ENCODE measurements around the gene IL10RB. TPM values are rescaled to one million over a fixed set of nuclear protein-coding genes. Genes with fewer than 3 reads are reported as not detected.
A peak's percentile ranks its signal among the peaks of the same experiment; 100 is the strongest.

The IL10RB gene
- total and polyA plus RNA-seq, 4 donors, result 26.7 to 89.1 (median 42.9) TPM

GRCh38 chr21:33281096-33281652 is 15.0 kb downstream of the IL10RB start:
- peaks cover 0 to 5% (median 0%) of the 10 kb centered on the region in 5 donors for H3K4me1 ChIP-seq (ENCODE audit: control insufficient read depth in 5 of 5, insufficient read depth in 5 of 5, low read length in 5 of 5)
- H3K9ac ChIP-seq (ENCODE audit: insufficient read depth in 1 of 2, low read length in 2 of 2), result no peak overlapping the region
- TF ChIP-seq CTCF (IDR thresholded peaks at IDR 0.05; ENCODE audit: control extremely low read depth, extremely low read depth), result no peak
- H3K9me3 ChIP-seq (ENCODE audit: control insufficient read depth in 4 of 4, insufficient read depth in 3 of 4, low read length in 3 of 4), result peaks cover 0 to 5% (median 1%) of the 10 kb centered on the region in 4 donors
- DNase-seq (no peak), ATAC-seq (ENCODE audit: insufficient read depth, low FRiP score) (no peak)
- no peak overlapping the region for H3K27ac ChIP-seq (ENCODE audit: low read depth in 1 of 2, low read length in 1 of 2)
- H3K36me3 ChIP-seq (ENCODE audit: control insufficient read depth in 4 of 4, insufficient read depth in 4 of 4, low read length in 4 of 4), result peaks cover 13 to 30% (median 25%) of the 10 kb centered on the region in 4 donors
- H3K4me3 ChIP-seq, result no peak overlapping the region
- no peaks in the 10 kb centered on the region for H3K27me3 ChIP-seq (ENCODE audit: control insufficient read depth in 3 of 3, insufficient read depth in 3 of 3, low read length in 2 of 3)
- 95 to 97% methylated on average over 6 of the region's 6 CpGs for WGBS, 2 donors

GRCh38 chr21:33283203-33283602 is 17.0 kb downstream of the IL10RB start:
- no peak for ATAC-seq (ENCODE audit: insufficient read depth, low FRiP score)
- Histone ChIP-seq H3K9ac (ENCODE audit: insufficient read depth in 1 of 2, low read length in 2 of 2) (no peak overlapping the region), H3K36me3 (ENCODE audit: control insufficient read depth in 4 of 4, insufficient read depth in 4 of 4, low read length in 4 of 4) (peaks cover 9 to 33% (median 20%) of the 10 kb centered on the region in 4 donors), H3K4me1 (ENCODE audit: control insufficient read depth in 5 of 5, insufficient read depth in 5 of 5, low read length in 5 of 5) (peaks cover 0 to 10% (median 4%) of the 10 kb centered on the region in 5 donors), H3K27ac (ENCODE audit: low read depth in 1 of 2, low read length in 1 of 2) (no peak overlapping the region), H3K9me3 (ENCODE audit: control insufficient read depth in 4 of 4, insufficient read depth in 3 of 4, low read length in 3 of 4) (peaks cover 0 to 5% (median 1%) of the 10 kb centered on the region in 4 donors), H3K27me3 (ENCODE audit: control insufficient read depth in 3 of 3, insufficient read depth in 3 of 3, low read length in 2 of 3) (no peaks in the 10 kb centered on the region), H3K4me3 (no peak overlapping the region)
- no peak for TF ChIP-seq CTCF (IDR thresholded peaks at IDR 0.05; ENCODE audit: control extremely low read depth, extremely low read depth)
- whole genome bisulfite sequencing, 2 donors, result 95 to 96% methylated on average over 5 of the region's 5 CpGs
- DNase-seq, result no peak

- H3K27ac ChIP-seq (ENCODE audit: low read depth in 1 of 2, low read length in 1 of 2), result peak overlapping the region; percentile 61 to 62
- H3K36me3 ChIP-seq (ENCODE audit: control insufficient read depth in 4 of 4, insufficient read depth in 4 of 4, low read length in 4 of 4), result peaks cover 4 to 34% (median 12%) of the 10 kb centered on the region in 4 donors
- TF ChIP-seq CTCF (IDR thresholded peaks at IDR 0.05; ENCODE audit: control extremely low read depth, extremely low read depth), result no peak
- peaks cover 0 to 3% (median 0%) of the 10 kb centered on the region in 4 donors for H3K9me3 ChIP-seq (ENCODE audit: control insufficient read depth in 4 of 4, insufficient read depth in 3 of 4, low read length in 3 of 4)
- no peak for ATAC-seq (ENCODE audit: insufficient read depth, low FRiP score)
- 68 to 85% methylated on average over 11 of the region's 11 CpGs for WGBS, 2 donors
- H3K9ac ChIP-seq (ENCODE audit: insufficient read depth in 1 of 2, low read length in 2 of 2), result no peak overlapping the region
- H3K4me1 ChIP-seq (ENCODE audit: control insufficient read depth in 5 of 5, insufficient read depth in 5 of 5, low read length in 5 of 5), result peaks cover 0 to 14% (median 4%) of the 10 kb centered on the region in 5 donors
- H3K27me3 ChIP-seq (ENCODE audit: control insufficient read depth in 3 of 3, insufficient read depth in 3 of 3, low read length in 2 of 3), result no peaks in the 10 kb centered on the region
- no peak for DNase-seq
- H3K4me3 ChIP-seq, result no peak overlapping the region
Observed at GRCh38 chr21:33286076-33286475, 19.9 kb downstream of the IL10RB start.
